Measurements from ENCODE around the gene RAPGEF4.

DNA sequence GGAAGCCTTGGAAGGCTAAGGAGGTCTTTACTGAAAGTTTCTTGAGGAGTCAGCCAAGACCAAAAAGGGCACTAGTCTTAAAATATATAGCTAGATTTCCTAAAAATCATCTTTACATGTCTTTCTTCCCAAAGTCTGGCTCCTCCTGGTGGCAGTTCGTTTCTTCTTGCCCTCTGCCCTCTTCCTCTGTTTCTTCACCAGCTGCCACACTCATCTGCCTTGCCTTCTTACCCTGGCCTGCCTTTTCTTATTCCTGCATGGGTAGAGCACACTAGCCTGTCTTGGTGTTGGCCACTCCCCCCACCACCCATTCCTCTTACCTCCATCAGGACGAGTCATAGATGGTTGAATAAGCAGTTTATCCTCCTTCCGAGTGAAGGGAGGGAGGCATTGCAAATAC lies 129.8 kb downstream of the RAPGEF4 start:
- TF ChIP-seq POLR2AphosphoS5 (IDR thresholded peaks at IDR 0.05; ENCODE audit: borderline replicate concordance, low read depth, low read length), result no peak
- no peak for TF ChIP-seq EZH2 (IDR thresholded peaks at IDR 0.05)

Data from SK-N-MC (cell line).